Stimulated activated CD8-positive, alpha-beta memory T cell treated with anti-CD3 and anti-CD28 coated beads, Interleukin-15, amount 100 ng/mL, for 1 hour (primary cell): ENCODE results near the gene USH1C.

Source experiments
- DNase-seq: peaks from one replicate; pipeline ENCODE4 v3.0.0-alpha.2; 2020; ENCODE audit warnings: low read depth

Gene USH1C

GRCh38 chr11:17525570-17525969 is 18.6 kb downstream of the USH1C start:
- DNase-seq: no peak

GRCh38 chr11:17524221-17524620 is 20.0 kb downstream of the USH1C start:
- no peak for DNase-seq

DNA sequence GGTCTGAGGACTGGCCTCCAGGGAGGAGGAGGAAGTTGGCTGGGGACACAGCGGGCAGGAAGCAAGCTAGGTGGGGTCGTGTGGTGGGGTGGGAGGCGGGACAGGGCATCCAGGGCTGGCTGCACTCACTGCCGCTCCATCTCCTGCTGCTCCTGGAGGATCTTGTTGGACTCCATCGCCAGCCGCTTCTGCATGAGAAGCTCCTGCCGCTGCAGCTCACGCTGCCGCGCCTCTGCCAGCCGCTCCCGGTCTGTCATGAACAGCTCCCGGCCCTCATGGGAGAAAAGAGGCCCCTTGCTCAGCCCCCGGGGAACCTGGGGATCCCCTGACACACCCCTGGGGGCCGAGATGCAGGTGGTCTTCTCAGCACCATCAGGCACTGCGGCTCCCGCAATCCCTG is 21.6 kb downstream of the USH1C start:
- DNase-seq: no peak

GRCh38 chr11:17521106-17521900 is 22.9 kb downstream of the USH1C start:
- DNase-seq: no peak

GRCh38 chr11:17519061-17519885 is 24.9 kb downstream of the USH1C start:
- DNase-seq: no peak

- no peak for DNase-seq
Measured at GRCh38 chr11:17518366-17518765, 25.9 kb downstream of the USH1C start.

DNA sequence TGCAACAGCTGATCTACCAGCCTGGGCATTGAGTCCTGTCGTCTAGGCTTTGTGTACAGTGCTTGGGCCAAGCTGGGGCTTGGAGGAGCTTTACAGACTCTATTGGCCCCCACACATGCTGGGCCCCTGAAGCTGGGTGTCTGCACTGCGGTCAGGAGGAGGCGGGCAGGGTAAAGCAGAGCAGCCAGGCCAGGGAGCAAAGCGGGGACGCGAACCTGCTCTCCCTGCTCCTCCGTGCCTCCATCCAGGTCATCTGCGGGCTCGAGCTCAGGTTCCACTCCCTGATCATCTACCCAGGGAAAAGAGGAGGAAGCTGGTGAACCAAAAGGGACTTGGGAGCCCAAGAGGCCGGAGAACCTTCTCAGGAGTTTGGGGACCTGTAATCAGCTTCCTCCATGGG is 27.0 kb downstream of the USH1C start:
- DNase-seq: no peak

GRCh38 chr11:17516551-17517150 is 27.6 kb downstream of the USH1C start:
- DNase-seq: no peak

GRCh38 chr11:17515443-17516176 is 28.6 kb downstream of the USH1C start:
- no peak for DNase-seq

- no peak for DNase-seq
Measured at GRCh38 chr11:17514476-17514875, 29.7 kb downstream of the USH1C start.

GRCh38 chr11:17513853-17514252 is 30.4 kb downstream of the USH1C start:
- no peak for DNase-seq

DNA sequence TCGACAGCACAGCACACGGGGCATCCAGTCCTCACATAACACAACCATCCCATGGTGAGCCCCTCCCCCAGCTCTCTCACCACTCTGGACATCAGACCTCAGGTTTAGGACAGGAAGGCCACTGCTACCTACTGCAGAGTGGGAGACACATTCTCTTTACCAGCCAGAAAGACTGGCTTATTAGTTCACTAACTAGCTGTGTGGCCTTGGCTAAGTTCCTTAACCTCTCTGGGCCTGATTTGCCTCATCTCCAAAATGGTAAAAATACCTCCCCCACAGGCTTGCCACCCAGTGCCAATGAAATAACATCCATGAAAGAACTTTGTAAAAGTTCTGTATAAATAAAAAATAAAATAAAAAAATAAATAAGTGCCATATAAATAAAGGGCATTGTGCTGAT is 32.1 kb downstream of the USH1C start:
- DNase-seq: no peak

DNA sequence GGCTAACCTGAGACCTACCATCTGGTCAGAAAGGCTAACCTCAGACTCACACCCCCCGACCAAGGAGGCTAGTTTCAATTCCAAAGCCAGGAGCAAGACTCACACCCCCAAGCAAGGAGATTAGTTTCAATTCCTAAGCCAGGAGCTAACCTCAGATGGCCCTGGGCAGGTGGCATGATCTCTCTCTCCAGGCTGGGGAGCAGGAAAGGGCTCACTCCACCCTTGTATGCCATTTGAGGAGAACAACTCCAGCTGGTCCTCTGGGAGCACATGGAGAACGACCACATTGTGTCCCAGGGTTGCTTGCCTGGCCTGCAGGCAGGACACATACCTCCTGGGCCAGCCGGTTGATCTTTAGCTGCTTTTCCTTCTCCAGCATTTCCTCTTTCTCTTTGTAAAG is 32.6 kb downstream of the USH1C start:
- no peak for DNase-seq

GRCh38 chr11:17510507-17511206 is 33.6 kb downstream of the USH1C start:
- DNase-seq: no peak

DNA sequence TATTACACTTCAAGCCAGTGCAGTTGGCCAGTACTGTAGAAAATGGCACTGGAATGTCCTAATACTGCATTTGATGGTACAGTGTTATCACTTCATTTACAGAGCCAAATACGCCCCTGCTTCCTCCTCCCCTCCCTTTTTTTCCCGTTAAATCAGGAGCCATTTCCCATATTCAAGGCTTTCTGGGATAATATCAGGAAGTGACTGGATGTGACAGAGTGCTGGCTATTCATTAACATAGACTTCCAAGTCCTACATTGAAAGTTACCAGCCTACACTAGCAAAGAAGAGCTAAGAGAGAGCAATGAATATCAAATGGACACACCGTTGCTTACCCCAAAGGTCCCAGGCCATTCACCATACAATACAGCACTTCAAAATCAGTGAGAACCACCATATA is 35.4 kb downstream of the USH1C start:
- DNase-seq: no peak

DNA sequence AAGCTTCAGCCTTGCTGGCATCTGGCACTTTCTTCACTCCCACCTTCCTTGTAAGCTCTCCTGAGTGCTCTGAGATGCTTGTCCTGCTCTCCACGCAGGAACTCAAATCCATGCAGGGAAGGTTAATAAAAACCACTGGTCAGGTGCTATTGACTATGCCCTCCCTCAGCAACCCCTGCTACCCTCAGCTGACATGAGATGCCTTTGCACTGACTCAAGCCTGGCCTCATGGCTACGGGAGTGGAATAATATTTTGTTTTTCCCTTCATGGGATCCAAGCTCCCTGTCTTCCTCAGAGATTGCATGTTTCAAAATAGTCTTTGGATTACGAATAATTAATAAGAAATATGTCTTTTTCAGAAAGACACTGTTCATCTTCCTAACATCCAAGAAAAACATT is 35.9 kb downstream of the USH1C start:
- DNase-seq: no peak

- DNase-seq: no peak
Measured at GRCh38 chr11:17507773-17508172, 36.4 kb downstream of the USH1C start.

GRCh38 chr11:17506942-17507341 is 37.3 kb downstream of the USH1C start:
- DNase-seq: no peak

DNA sequence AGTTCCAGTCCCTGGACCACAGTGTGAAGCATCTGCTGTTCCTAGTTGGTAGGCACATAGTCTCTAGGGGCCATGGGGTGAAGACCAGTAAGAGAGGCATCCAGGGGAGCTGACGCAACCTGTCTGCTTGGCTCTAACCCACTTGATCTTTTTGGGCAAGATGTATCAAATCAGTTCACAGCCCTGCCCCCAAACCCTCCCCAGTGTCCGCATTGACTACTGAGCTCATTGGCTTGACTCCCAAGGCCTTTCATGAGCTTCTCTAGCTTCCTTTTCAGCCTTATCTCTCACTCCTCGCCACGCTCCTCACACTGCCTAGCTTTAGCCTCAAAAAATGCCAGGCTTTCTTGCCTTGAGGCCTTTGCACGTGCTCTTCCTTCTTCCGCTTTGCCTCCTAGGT is 37.9 kb downstream of the USH1C start:
- DNase-seq: no peak

- no peak for DNase-seq
Measured at GRCh38 chr11:17505146-17505545, 39.1 kb downstream of the USH1C start.

GRCh38 chr11:17504330-17505107 is 39.7 kb downstream of the USH1C start:
- DNase-seq: peak; percentile 68
